ENCODE data around the gene RDH5.

The RDH5 gene

GRCh38 chr12:55725556-55725955 lies 5.4 kb downstream of the RDH5 start:
- H3K9me2 ChIP-seq (replicated peaks; ENCODE audit: control insufficient read depth, low read length): no peaks in the 10 kb centered on the region
- peaks cover 7% of the 10 kb centered on the region for H3K79me2 ChIP-seq (ENCODE audit: control insufficient read depth, low read length)
- H3K27ac ChIP-seq (ENCODE audit: low read depth, low read length): no peak overlapping the region
- TF ChIP-seq EZH2phosphoT487 (IDR thresholded peaks at IDR 0.05; ENCODE audit: borderline replicate concordance, low read length): no peak
- no peak for TF ChIP-seq CTCF (IDR thresholded peaks at IDR 0.05; ENCODE audit: low read depth, low read length, poor library complexity, severe bottlenecking)
- H4K20me1 ChIP-seq (ENCODE audit: control insufficient read depth, insufficient read depth, low read depth, low read length): no peaks in the 10 kb centered on the region
- peaks cover 23% of the 10 kb centered on the region for H3K36me3 ChIP-seq (ENCODE audit: control insufficient read depth, low read length)
- H3K4me2 ChIP-seq (ENCODE audit: low read length): no peak overlapping the region
- H3K27me3 ChIP-seq (ENCODE audit: control insufficient read depth, low read length): no peaks in the 10 kb centered on the region
- H3K4me1 ChIP-seq (ENCODE audit: control insufficient read depth, low read length): peaks cover 26% of the 10 kb centered on the region
- H3F3A ChIP-seq (ENCODE audit: control insufficient read depth, insufficient read depth): peaks cover 12% of the 10 kb centered on the region
- no peaks in the 10 kb centered on the region for H3K9me3 ChIP-seq (ENCODE audit: control insufficient read depth, insufficient read depth, low read length)
- H3K4me3 ChIP-seq (ENCODE audit: low read length): no peak overlapping the region

- H3K9me2 ChIP-seq (replicated peaks; ENCODE audit: control insufficient read depth, low read length): no peaks in the 10 kb centered on the region
- H3K79me2 ChIP-seq (ENCODE audit: control insufficient read depth, low read length): peaks cover 7% of the 10 kb centered on the region
- H3K27ac ChIP-seq (ENCODE audit: low read depth, low read length): no peak overlapping the region
- peaks cover 15% of the 10 kb centered on the region for H3F3A ChIP-seq (ENCODE audit: control insufficient read depth, insufficient read depth)
- H3K36me3 ChIP-seq (ENCODE audit: control insufficient read depth, low read length): peaks cover 23% of the 10 kb centered on the region
- H3K4me1 ChIP-seq (ENCODE audit: control insufficient read depth, low read length): peaks cover 28% of the 10 kb centered on the region
- no peak overlapping the region for H3K4me2 ChIP-seq (ENCODE audit: low read length)
- no peaks in the 10 kb centered on the region for H4K20me1 ChIP-seq (ENCODE audit: control insufficient read depth, insufficient read depth, low read depth, low read length)
- H3K27me3 ChIP-seq (ENCODE audit: control insufficient read depth, low read length): no peaks in the 10 kb centered on the region
- no peaks in the 10 kb centered on the region for H3K9me3 ChIP-seq (ENCODE audit: control insufficient read depth, insufficient read depth, low read length)
- TF ChIP-seq CTCF (IDR thresholded peaks at IDR 0.05; ENCODE audit: low read depth, low read length, poor library complexity, severe bottlenecking): no peak
- no peak for TF ChIP-seq EZH2phosphoT487 (IDR thresholded peaks at IDR 0.05; ENCODE audit: borderline replicate concordance, low read length)
- H3K4me3 ChIP-seq (ENCODE audit: low read length): no peak overlapping the region
Measured at GRCh38 chr12:55726971-55727370, 6.8 kb downstream of the RDH5 start.

- Histone ChIP-seq H4K20me1 (ENCODE audit: control insufficient read depth, insufficient read depth, low read depth, low read length) (no peaks in the 10 kb centered on the region), H3F3A (ENCODE audit: control insufficient read depth, insufficient read depth) (peaks cover 15% of the 10 kb centered on the region), H3K9me2 (replicated peaks; ENCODE audit: control insufficient read depth, low read length) (no peaks in the 10 kb centered on the region), H3K4me2 (ENCODE audit: low read length) (peak overlapping the region; percentile 92), H3K9me3 (ENCODE audit: control insufficient read depth, insufficient read depth, low read length) (no peaks in the 10 kb centered on the region), H3K4me1 (ENCODE audit: control insufficient read depth, low read length) (peaks cover 28% of the 10 kb centered on the region), H3K27me3 (ENCODE audit: control insufficient read depth, low read length) (no peaks in the 10 kb centered on the region), H3K4me3 (ENCODE audit: low read length) (peak overlapping the region; percentile 82), H3K27ac (ENCODE audit: low read depth, low read length) (no peak overlapping the region), H3K79me2 (ENCODE audit: control insufficient read depth, low read length) (peaks cover 7% of the 10 kb centered on the region), H3K36me3 (ENCODE audit: control insufficient read depth, low read length) (peaks cover 23% of the 10 kb centered on the region)
- TF ChIP-seq CTCF (IDR thresholded peaks at IDR 0.05; ENCODE audit: low read depth, low read length, poor library complexity, severe bottlenecking) (no peak), EZH2phosphoT487 (IDR thresholded peaks at IDR 0.05; ENCODE audit: borderline replicate concordance, low read length) (no peak)
Measured at GRCh38 chr12:55727643-55728185, 7.5 kb downstream of the RDH5 start.

All from DOHH2 (cell line).